HS-5 (cell line): ENCODE results near the gene APOL2.
"Not testable (repeated sequence)": the region's sequence is repeated elsewhere in the genome, so short reads cannot be mapped to it uniquely, and the experiment has no call there.

Experiments
- DNase-seq: peaks from one replicate; pipeline ENCODE4 v3.0.0-alpha.2; 2012; ENCODE audit warnings: low read depth

APOL2 gene

GRCh38 chr22:36239150-36239400, 252 bp downstream of the APOL2 start:
- no peak for DNase-seq

DNA sequence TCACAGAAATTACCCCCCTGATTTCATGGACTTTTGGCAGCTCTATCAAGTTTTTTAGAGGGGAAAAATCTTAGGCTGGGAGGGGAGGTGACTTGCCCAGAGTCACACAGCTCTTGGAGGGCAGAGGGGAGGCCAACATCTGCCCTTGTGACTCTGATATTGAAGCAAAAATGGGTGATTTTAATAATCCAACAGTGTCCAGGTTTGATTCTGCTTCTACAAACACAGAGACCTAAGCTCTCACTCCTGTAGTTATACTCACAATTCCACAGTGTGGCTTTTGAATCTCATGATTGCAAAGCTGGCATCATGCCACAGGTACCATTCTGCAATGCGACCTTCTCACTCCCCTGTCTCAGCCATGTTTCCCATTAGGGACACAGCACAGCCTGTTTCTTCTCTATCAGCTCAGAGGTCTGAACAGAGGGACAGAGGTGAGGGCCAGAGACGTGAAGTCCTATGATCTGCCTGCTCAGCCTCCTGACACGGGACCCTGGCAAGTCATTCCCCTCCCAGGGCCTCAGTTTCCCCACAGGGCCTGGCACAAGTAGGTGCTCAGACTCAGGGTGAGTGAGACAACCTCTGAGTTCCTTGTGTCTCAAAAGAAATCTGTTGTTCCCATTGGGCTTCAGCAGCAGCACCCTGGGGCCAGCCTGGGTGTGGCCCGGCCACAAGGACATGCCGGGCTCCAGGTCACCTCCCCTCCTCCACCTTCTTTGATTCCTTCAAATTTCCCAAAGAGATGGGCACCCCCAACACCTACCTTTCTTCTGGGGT, 766 bp downstream of the APOL2 start:
- DNase-seq: no peak

- DNase-seq: no peak
Observed at GRCh38 chr22:36237462-36238372, 1.6 kb downstream of the APOL2 start.

DNA sequence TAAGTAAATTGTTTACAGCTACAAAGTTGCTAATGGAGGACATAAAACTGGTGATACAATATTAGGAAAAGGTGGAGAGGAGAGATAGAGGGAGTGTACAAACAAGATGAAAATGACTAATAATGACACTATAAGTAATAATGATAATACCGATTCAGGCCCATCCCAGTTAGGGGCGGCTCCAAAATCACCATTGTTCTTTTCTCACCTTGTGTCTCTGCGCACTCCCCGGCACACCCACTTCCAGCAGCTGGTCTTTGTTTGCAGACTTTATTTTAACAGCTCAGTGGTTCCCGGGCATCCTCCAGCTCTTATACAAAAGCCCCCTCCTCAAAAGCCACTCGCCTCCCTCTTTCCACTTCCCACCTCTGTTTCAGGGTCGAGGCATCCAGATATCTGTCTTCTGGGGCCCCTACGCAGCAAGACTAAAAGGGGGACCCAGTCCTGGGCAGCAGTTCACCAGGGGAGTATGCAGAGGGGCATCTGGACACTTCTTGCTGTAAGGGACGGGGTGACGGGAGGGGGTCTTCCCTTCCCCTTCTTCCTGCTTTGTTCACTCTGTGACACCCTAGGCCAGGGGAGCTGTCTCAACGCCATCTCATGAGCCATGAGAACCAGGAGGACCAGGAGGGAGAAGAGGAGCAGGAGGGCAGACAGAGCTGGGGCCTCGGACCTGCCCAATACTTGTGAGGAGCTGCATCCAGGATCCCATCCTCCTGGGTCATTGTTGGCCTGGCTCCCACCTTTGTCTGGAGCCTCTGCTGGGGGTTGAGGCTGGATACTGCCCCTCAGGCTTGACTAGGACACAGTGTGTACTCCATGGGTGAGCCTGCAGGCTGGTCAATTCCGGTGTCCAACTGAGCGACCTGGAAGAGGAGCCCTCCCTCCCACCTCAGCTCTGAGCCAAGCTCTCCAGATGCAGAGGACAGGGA, 2.7 kb downstream of the APOL2 start:
- no peak for DNase-seq

DNA sequence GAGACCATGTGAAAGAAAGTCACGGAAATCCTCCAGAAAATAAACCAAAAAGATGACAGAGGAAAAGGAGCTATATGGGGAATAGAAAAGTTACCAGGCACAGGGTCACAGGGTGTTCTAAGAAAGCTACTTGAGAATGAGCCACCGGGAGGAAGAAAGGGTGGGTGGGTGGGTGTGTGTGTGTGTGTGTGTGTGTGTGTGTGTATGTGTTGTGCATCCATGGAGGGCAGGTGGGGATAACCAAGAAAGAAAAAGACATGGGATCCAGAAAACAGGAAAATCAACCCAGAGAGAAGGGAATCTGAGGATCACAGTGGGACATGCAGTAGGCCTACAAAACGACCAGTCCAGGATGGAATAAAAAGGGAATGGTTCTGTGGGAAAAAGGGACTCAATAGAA, 3.7 kb downstream of the APOL2 start:
- no peak for DNase-seq

DNA sequence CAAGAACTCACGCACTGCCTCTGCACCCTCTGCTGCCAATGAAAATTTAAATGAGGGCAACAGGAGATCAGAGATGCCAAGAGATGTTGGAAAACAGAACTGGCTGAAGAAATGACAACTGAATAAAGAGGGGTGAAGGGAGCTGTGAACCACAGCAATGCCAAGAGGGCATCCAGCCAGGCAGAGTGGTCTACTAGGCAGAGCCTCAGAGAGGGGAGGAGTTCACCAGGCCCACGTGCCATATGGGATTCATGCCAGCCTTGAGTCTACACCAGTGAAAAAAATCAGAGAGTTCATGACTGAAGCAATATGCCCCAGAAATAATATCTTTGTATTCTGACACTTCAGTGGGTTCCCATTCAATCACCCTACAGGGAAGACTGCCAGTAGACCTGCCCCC, 4.4 kb downstream of the APOL2 start:
- no peak for DNase-seq

GRCh38 chr22:36234213-36234612, 5.1 kb downstream of the APOL2 start:
- no peak for DNase-seq

- DNase-seq: no peak
Observed at GRCh38 chr22:36233796-36234195, 5.5 kb downstream of the APOL2 start.

DNA sequence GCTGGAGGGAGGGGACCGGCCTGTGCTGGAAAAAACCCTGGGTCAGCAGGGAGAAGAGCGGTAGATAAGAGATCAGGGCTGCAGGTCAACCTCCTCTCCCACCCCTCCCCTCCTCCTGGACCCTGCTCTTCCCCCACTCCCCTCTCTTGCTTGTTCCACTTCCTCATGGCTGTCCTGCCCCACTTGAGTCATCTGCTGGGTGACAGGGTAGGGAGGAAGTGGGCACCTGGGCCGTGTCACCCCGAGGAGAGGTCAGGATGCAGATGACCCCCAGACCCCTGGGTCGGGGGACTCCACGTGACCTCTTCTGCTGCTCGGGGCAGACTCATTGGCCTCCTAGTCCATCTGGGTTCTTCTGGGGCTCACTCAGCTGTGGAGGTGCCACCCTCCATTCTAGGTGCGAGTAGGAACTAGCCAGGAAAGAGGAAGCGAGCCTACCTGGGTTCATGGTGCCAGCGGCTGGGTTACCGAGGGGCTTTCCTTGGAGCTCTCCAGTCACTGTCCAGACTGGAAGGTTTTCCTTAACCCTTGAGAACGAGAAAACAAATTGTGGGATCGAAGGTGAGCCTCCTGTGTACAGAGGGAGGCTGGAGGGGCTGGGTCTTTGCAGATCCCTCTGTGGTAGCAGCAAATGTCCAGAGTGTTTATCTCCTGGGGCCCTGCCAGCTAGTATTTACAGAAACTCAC, 6.5 kb downstream of the APOL2 start:
- DNase-seq: no peak

- DNase-seq: not testable (repeated sequence)
Observed at GRCh38 chr22:36231051-36231450, 8.3 kb downstream of the APOL2 start.

DNA sequence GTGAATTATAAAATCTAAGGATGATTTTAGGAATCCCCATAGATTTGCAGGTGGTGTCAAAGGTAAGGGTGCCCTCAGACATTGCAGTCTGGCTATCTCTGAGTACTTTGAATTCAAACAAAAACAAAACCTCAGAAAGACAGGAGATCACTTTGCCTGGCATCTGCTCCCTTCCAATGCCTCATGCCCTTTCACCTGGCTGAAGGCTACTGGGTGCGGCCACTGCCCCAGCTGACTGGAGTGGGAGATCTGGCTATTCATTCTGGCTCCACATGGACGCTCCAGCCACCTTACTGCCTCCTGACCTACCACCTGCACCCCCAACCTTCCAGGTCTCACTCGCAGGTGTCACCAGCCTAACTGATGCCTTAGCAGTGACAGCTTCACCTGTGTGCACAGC, 9.7 kb downstream of the APOL2 start:
- not testable (repeated sequence) for DNase-seq

DNA sequence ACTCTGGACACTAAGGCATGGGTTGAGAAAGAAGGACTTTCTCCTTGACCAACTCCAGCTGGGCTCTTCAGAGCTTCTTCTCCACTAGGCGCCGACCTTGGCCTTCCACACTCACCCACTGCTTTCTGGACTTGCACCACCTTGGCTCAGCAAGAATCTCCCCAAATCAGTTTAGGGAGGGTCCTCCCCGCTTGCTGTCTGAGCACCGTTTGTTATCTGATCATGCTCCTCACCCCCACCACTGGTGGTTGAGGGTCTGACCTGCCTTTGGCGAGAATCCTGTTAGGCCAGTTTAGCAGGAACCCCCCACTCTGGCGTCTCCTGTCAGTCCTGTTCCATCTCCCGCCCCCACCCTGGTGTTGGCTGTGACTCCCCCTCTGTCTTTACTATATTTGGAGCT, 10.4 kb downstream of the APOL2 start:
- DNase-seq: no peak

DNA sequence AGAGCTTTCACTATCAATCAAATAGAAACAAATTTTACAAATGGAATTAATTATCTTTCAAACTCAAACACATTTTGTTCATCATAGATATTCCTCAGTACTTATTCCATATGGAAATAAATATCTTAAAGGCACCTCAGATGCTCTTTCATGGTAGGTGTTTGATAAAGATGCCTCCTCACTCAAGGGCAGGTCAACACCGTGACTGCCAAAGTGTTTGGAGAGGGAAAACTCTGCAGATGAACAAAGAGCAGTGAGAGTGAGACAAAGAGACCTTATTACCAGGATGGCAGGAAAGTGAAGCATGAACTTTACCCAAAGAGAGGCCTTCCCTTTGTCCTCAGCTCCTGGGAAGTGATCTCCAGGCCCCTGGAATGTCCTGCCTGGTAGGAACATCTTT, 11.0 kb downstream of the APOL2 start:
- not testable (repeated sequence) for DNase-seq

DNA sequence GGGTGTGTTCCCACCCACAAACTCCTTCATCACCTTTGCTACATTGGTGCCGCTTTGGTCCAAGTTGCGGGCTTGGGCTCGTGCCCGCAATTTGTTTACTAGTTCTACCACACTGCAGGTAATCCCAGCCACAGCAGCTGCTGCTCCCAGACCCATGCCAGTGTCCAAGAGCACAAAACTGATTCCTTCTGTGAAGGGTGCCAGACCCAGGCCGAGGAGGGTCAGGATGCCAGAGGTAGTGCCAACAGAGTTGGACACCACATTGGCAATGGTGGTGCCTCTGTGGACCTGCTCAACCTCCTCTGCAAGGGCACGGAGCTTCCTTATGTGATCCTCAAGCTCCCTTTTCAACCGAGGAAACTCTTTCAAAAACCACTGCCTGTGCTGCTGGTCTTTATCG, 11.5 kb downstream of the APOL2 start:
- DNase-seq: no peak

DNA sequence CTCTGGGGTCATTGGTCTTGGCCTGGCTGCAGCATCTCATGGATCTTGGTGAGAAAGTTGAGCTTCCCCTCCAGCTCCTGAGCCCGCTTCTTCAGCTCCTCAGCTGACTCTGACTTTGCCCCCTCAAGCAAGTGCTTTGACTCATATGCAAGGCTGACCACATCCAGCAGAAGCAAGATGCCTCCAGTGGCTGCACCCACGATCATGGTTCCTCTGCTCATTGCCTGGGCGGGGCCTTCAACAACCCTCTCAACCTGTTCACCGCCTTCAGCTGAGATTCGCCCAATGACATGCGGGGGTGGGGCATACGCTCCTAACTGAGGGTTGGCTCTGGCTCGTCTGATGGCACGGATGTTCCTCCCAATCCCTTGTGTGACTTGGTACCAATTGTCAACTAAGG, 11.9 kb downstream of the APOL2 start:
- DNase-seq: no peak

- no peak for DNase-seq
Observed at GRCh38 chr22:36226189-36226588, 13.1 kb downstream of the APOL2 start.

GRCh38 chr22:36225333-36225922, 13.9 kb downstream of the APOL2 start:
- no peak for DNase-seq

DNA sequence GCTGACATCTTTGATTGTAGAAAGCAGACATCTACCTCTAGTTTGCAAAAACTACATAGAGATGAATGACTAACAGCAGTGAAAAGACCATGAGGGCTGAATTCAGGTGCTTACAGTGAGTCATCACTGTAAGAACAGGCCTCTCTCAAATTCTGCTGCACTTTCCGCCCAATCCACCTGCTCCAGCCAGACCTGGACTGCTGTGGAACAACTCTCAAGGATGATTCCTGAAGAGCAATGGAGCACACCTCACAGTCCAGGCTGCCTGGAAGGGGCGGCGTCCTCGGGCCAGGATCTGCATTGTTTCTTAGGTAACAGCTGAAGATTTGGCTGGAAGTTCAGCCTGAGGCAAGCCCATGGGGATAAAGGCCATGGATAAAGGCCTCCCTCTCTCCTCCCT, 15.1 kb downstream of the APOL2 start:
- DNase-seq: no peak

GRCh38 chr22:36223504-36223903, 15.8 kb downstream of the APOL2 start:
- DNase-seq: no peak

DNA sequence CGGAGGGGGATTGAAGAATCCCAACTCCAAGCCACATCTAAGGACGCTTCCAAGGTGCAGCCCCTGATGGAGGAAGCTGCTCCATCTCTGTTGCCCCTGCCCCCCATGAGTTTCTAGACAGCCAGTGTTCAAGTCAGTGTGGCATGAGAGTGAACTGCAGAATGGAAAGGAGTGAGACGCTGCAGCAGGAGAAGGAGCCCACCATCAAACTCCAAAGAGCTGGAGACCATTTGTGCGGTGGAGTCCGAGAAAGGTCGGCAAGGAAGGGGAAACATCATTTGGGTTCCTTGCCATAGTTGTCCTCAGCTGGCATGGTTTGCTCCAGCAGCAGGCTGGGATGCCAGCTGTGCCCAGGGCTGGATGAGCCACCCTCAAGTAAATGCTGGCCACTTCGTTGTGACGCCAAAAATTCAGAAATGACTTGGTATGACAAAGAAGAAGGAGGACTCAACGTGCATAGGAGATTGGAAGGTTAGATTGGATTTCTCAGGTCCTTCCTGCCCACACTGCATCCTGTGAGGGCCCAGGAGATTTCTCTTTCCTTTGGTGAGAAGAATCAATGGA, 16.4 kb downstream of the APOL2 start:
- DNase-seq: no peak
